OCI-LY1 (cell line): ENCODE results near the gene CYP2W1.

Experiments
- H2AFZ ChIP-seq: fragments of 200-600 bp; sonication (generic), shearing (Covaris generic); 2 replicates; pipeline ENCODE4 v1.6.0; 2014; ENCODE audit warnings: antibody characterized with exemption, mild to moderate bottlenecking, low read length
- H3F3A ChIP-seq: fragments of 200-600 bp; sonication (generic), shearing (Covaris generic); 2 replicates; pipeline ENCODE4 v1.6.0; 2014; ENCODE audit warnings: mild to moderate bottlenecking, antibody characterized with exemption, low read length, moderate library complexity; ENCODE audit not compliant: insufficient read depth
- H3K27ac ChIP-seq: fragments of 200-600 bp; sonication (generic); 2 replicates; pipeline ENCODE4 v1.5.1; 2014; ENCODE audit warnings: low read length, mixed run types, mild to moderate bottlenecking, low read depth; ENCODE audit not compliant: poor library complexity, severe bottlenecking
- H3K27me3 ChIP-seq: fragments of 200-600 bp; sonication (generic); 2 replicates; pipeline ENCODE4 v1.6.0; 2014; ENCODE audit warnings: antibody characterized with exemption, mild to moderate bottlenecking, low read length, moderate library complexity; ENCODE audit not compliant: insufficient read depth
- H3K36me3 ChIP-seq: fragments of 200-600 bp; sonication (generic); 2 replicates; pipeline ENCODE4 v1.6.1; 2014; ENCODE audit warnings: mild to moderate bottlenecking, antibody characterized with exemption, low read length, moderate library complexity, mixed read lengths; ENCODE audit not compliant: insufficient read depth
- H3K4me1 ChIP-seq: fragments of 200-600 bp; sonication (generic); 2 replicates; pipeline ENCODE4 v1.5.1; 2014; ENCODE audit warnings: mild to moderate bottlenecking, low read length, moderate library complexity; ENCODE audit not compliant: insufficient read depth, severe bottlenecking
- H3K4me2 ChIP-seq: fragments of 200-600 bp; sonication (generic), shearing (Covaris generic); 2 replicates; pipeline ENCODE4 v1.6.1; 2014; ENCODE audit warnings: low read length
- H3K4me3 ChIP-seq: fragments of 200-600 bp; sonication (generic); 2 replicates; pipeline ENCODE4 v1.5.1; 2014; ENCODE audit warnings: low read length, low read depth, mild to moderate bottlenecking, mixed read lengths; ENCODE audit not compliant: poor library complexity, severe bottlenecking
- H3K79me2 ChIP-seq: fragments of 200-600 bp; shearing (Covaris generic); 2 replicates; pipeline ENCODE4 v1.6.1; 2016; ENCODE audit warnings: mixed run types, low read length, mixed read lengths; ENCODE audit not compliant: insufficient read depth
- H3K9ac ChIP-seq: fragments of 200-600 bp; sonication (generic), shearing (Covaris generic); 2 replicates; pipeline ENCODE4 v1.6.1; 2014; ENCODE audit warnings: mild to moderate bottlenecking, low read length, mixed read lengths
- H3K9me2 ChIP-seq: fragments of 200-600 bp; sonication (generic), shearing (Covaris generic); 2 replicates; pipeline ENCODE4 v1.6.1; 2014; ENCODE audit warnings: low read depth, mild to moderate bottlenecking, low read length, mixed read lengths
- H3K9me3 ChIP-seq: fragments of 200-600 bp; shearing (Covaris generic); 2 replicates; pipeline ENCODE4 v1.6.1; 2014; ENCODE audit warnings: low read length, mixed read lengths
- H4K20me1 ChIP-seq: fragments of 200-600 bp; sonication (generic), shearing (Covaris generic); 2 replicates; pipeline ENCODE4 v1.6.0; 2016; ENCODE audit warnings: mild to moderate bottlenecking, low read length; ENCODE audit not compliant: insufficient read depth
- EZH2 ChIP-seq: fragments of 200-600 bp; sonication (generic), shearing (Covaris generic); IDR thresholded peaks from 2 replicates; pipeline ENCODE4 v1.8.0; 2017; ENCODE audit warnings: borderline replicate concordance, mixed run types, mild to moderate bottlenecking, antibody characterized with exemption, low read length, moderate library complexity, mixed read lengths
- TF ChIP-seq, protein P1 (sequence below): fragments of 200-600 bp; sonication (generic), shearing (Covaris generic); IDR thresholded peaks from 2 replicates; pipeline ENCODE4 v1.5.1; 2017; ENCODE audit warnings: mild to moderate bottlenecking, antibody characterized with exemption, low read length, moderate library complexity, mixed read lengths

The CYP2W1 gene

DNA sequence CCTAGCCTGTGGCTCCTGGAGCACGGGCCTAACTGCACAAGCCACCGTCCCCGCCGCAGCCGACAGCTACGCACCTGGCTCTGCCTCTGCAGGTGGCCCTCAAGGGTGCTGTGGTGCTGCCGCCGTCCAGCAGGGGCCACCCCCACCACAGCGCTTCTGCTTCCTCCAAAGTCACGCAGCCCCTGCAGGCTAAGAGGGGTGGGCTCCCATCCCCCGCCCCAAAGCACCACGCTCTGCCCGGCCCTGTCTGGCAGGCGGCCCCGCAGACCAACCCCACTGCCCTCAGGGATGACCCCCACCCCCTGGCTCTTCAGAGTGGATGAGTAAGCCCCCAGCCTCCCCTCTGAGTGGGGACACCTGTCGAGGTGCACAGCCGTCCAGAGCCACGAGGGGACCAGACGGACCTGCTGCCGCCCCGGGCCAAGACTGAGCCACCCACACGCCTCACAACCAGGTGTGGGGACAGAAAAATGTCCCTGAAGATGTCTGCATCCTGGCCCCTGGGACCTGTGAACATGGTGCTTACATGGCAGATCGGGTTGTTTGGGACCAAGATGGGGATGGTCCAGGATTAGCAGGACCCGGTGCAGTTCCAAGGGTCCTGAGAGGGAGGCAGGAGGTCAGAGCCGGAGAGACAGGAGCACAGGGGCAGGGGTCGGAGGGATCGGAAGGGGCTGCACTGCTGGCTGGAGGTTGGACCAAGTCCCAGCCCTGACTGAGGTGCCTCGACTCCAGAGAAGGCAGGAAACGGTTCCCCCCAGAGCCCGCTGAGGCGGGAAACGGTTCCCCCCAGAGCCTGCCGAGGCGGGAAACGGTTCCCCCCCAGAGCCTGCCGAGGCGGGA is 19.5 kb upstream of the CYP2W1 start:
- no peaks in the 10 kb centered on the region for H3K9me2 ChIP-seq
- peaks cover 22% of the 10 kb centered on the region for H3K27me3 ChIP-seq
- no peaks in the 10 kb centered on the region for H3F3A ChIP-seq
- H3K27ac ChIP-seq: no peak overlapping the region
- H3K9me3 ChIP-seq: no peaks in the 10 kb centered on the region
- TF ChIP-seq, protein P1, sequence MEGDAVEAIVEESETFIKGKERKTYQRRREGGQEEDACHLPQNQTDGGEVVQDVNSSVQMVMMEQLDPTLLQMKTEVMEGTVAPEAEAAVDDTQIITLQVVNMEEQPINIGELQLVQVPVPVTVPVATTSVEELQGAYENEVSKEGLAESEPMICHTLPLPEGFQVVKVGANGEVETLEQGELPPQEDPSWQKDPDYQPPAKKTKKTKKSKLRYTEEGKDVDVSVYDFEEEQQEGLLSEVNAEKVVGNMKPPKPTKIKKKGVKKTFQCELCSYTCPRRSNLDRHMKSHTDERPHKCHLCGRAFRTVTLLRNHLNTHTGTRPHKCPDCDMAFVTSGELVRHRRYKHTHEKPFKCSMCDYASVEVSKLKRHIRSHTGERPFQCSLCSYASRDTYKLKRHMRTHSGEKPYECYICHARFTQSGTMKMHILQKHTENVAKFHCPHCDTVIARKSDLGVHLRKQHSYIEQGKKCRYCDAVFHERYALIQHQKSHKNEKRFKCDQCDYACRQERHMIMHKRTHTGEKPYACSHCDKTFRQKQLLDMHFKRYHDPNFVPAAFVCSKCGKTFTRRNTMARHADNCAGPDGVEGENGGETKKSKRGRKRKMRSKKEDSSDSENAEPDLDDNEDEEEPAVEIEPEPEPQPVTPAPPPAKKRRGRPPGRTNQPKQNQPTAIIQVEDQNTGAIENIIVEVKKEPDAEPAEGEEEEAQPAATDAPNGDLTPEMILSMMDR: no peak
- TF ChIP-seq EZH2: no peak
- H3K4me2 ChIP-seq: no peak overlapping the region
- H2AFZ ChIP-seq: no peak overlapping the region
- peaks cover 20% of the 10 kb centered on the region for H3K36me3 ChIP-seq
- H3K79me2 ChIP-seq: no peaks in the 10 kb centered on the region
- H3K4me1 ChIP-seq: no peaks in the 10 kb centered on the region
- H3K4me3 ChIP-seq: no peak overlapping the region
- H3K9ac ChIP-seq: no peak overlapping the region
- H4K20me1 ChIP-seq: no peaks in the 10 kb centered on the region

DNA sequence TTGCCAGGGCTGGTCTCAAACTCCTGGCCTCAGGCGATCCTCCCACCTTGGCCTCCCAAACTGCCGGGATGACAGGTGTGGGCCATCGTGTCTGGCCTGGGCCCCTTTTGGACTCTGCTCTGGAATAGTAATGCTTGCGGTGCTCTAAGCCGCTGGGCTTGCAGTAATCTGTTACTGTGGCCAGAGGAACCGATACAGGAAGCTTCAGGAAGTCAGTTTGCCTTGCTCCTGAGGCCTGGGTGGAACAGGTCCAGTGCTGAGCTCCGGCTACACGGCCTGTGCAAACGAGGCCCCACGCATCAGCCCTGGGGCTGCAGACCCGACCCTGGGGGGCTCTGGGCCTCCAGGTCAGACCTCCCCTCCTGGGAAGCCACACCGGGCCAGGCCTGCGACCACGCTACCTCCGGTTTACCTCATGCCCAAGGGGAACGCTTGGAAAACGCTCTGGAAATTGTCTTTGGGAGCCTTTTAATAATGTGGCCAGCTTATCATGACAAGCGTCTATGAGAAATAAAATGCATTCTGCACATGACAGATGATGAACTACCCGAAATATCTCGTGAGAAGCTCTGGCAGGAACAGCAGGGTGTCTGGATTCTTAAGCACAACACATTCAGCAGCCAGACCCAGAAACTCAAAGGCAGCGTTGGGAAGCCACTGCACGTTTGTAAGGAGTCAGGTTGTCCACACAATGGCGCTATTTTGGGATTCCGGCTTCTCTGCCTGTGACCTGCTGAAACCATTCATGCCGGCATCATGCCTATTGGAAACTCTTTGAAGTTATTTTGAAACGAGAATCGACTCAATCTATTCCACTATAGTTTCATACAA is 18.4 kb upstream of the CYP2W1 start:
- Histone ChIP-seq H3K4me2 (no peak overlapping the region), H3K4me3 (no peak overlapping the region), H2AFZ (no peak overlapping the region), H3K27ac (no peak overlapping the region), H3K27me3 (peaks cover 15% of the 10 kb centered on the region), H4K20me1 (no peaks in the 10 kb centered on the region), H3K9ac (no peak overlapping the region), H3K9me3 (no peaks in the 10 kb centered on the region), H3F3A (no peaks in the 10 kb centered on the region), H3K79me2 (no peaks in the 10 kb centered on the region), H3K36me3 (peaks cover 31% of the 10 kb centered on the region), H3K4me1 (no peaks in the 10 kb centered on the region), H3K9me2 (no peaks in the 10 kb centered on the region)
- TF ChIP-seq, protein P1: no peak
- no peak for TF ChIP-seq EZH2

DNA sequence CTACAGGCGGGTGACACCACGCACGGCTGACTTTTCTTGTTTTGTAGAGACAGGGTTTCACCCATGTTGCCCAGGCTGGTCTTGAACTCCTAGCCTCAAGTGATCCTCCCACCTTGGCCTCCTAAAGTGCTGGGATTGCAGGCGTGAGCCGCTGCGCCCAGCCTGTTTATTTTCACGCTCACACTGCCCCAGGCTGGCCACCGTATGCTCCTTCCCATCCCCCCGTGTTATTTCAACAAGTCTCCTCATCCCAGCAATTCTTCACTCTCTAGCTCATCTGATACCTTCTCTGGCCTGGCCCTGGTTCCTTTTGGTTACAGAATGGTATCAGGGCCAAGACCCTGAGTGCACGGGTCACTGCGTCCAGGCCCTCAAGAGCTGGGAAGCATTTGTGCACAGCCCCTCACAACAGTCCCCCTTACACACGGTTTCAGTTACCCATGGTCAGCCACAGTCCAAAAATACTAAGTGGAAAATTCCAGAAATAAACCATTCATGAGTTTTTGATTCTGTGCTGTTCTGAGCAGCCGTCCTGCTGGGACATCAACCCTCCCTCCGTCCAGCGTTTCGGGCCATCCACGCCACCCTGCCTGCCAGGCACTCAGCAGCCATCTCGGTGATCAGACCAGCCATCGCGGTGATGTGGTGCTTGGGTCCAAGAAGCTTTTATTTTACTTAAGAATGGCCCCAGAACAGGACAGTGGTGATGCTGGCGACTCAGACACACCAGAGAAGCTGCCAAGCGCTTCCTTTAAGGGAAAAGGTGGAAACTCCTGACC is 16.5 kb upstream of the CYP2W1 start:
- TF ChIP-seq, protein P1: no peak
- no peak for TF ChIP-seq EZH2
- Histone ChIP-seq H3K9me3 (no peaks in the 10 kb centered on the region), H3K27ac (no peak overlapping the region), H3F3A (no peaks in the 10 kb centered on the region), H3K4me1 (no peaks in the 10 kb centered on the region), H3K79me2 (no peaks in the 10 kb centered on the region), H3K9ac (no peak overlapping the region), H3K27me3 (peaks cover 15% of the 10 kb centered on the region), H2AFZ (no peak overlapping the region), H4K20me1 (no peaks in the 10 kb centered on the region; the same call in 1 of the 2 replicates), H3K4me2 (no peak overlapping the region), H3K4me3 (no peak overlapping the region), H3K9me2 (no peaks in the 10 kb centered on the region), H3K36me3 (peaks cover 45% of the 10 kb centered on the region)
